GM23248 (cell line): ENCODE data around the gene MILR1.

Source experiments
- EZH2 ChIP-seq: fragments of 200-600 bp; sonication (generic); IDR thresholded peaks from 2 replicates; pipeline ENCODE4 v1.6.1; 2018; ENCODE audit warnings: antibody characterized with exemption, mild to moderate bottlenecking; ENCODE audit not compliant: insufficient read depth, poor library complexity, severe bottlenecking
- EZH2phosphoT487 ChIP-seq: fragments of 200-600 bp; sonication (generic); IDR thresholded peaks from 2 replicates; pipeline ENCODE4 v1.6.1; 2018; ENCODE audit warnings: antibody characterized with exemption, moderate library complexity, mild to moderate bottlenecking, low read depth; ENCODE audit not compliant: insufficient read depth

DNA sequence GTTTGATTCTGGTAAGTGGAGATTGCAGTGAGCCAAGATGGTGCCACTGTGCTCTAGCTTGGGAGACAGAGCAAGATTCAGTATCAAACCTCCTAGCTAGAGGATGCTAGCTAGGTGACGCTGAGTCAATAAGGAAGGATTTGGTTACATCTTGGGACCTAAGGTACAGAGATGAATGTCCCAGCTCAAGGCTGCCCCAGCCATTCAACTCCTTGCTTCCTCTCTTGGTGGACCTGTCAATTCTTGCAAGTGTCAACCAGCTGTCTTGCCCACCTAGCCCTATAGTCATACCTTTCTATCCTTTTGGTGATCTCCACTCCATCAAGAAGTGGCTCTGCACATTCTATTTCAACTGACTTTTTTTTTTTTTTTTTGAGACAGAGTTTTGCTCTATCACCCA, 1.4 kb upstream of the MILR1 start:
- TF ChIP-seq EZH2: no peak
- TF ChIP-seq EZH2phosphoT487: no peak
